Astrocyte of the spinal cord (primary cell): ENCODE results near the gene EDDM3A.
"Not testable (repeated sequence)": the region's sequence is repeated elsewhere in the genome, so short reads cannot be mapped to it uniquely, and the experiment has no call there.

Experiments used
- DNase-seq: peaks from one replicate; pipeline ENCODE4 v3.0.0; 2011; ENCODE audit warnings: low read depth, low spot score
- H3K4me3 ChIP-seq: 2 replicates; pipeline ENCODE4 v1.5.1; 2011; ENCODE audit warnings: low read depth, mild to moderate bottlenecking, low read length, moderate library complexity
- CTCF ChIP-seq: IDR thresholded peaks from 2 replicates; pipeline ENCODE4 v1.5.1; 2012; ENCODE audit warnings: low read depth, mild to moderate bottlenecking, low read length, inconsistent platforms
- in situ Hi-C: cut with HindIII; loops from 2 replicates; pipeline ENCODE4 v1.10.0; 2017; ENCODE audit warnings: low sequenced_read_pairs

EDDM3A gene

GRCh38 chr14:20732477-20732876, 13.2 kb upstream of the EDDM3A start:
- H3K4me3 ChIP-seq: no peak overlapping the region
- TF ChIP-seq CTCF: no peak
- no peak for DNase-seq
- in situ Hi-C loops: no loop called here

GRCh38 chr14:20732979-20733635, 12.6 kb upstream of the EDDM3A start:
- TF ChIP-seq CTCF: no peak
- no peak overlapping the region for H3K4me3 ChIP-seq
- no peak for DNase-seq
- in situ Hi-C loops: no loop called here

GRCh38 chr14:20733684-20734429, 11.8 kb upstream of the EDDM3A start:
- in situ Hi-C loops: no loop called here
- no peak for DNase-seq
- no peak for TF ChIP-seq CTCF

GRCh38 chr14:20734430-20734806, 11.3 kb upstream of the EDDM3A start:
- DNase-seq: no peak
- TF ChIP-seq CTCF: no peak
- no peak overlapping the region for H3K4me3 ChIP-seq
- in situ Hi-C loops: no loop called here

More at GRCh38 chr14:20733684-20734429, 11.8 kb upstream of the EDDM3A start:
- no peak overlapping the region for H3K4me3 ChIP-seq

DNA sequence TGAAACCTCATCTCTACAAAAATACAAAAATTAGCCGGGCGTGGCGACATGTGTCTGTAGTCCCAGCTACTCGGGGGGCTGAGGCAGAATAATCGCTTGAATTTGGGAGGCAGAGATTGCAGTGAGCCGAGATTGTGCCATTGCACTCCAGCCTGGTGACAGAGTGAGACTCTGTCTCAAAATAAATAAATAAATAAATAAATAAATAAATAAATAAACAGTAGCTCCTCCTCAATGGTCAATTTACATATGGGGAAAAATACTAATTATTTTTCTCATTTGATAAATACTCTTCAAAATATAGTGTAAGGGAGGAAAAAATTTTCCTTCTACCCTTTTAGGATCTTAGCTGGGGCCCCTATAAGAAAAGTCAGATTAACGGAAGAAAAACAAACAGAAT, 7.4 kb upstream of the EDDM3A start:
- DNase-seq, in situ Hi-C loops, H3K4me3 ChIP-seq: not testable (repeated sequence)

DNA sequence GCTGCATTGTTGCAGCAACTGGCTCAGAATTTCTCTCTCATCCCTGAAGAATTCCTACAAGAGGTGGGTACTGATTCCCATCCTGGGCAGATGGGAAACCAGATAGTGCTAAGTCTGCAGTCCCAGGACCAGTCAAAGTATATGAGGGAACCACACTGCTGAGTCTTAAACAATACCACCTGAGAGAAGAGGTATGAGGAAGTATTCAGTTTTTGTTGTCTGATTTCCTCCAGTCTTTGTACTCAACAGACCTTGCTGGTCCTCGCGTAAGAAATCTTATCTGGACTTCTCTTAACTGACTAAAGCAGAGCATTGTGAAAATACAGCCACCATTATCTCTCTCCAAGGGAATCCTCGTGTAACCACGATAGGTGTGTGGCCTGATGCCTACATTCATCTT, 3.6 kb upstream of the EDDM3A start:
- H3K4me3 ChIP-seq: no peak overlapping the region

More for the DNA sequence above, 3.6 kb upstream of the EDDM3A start:
- in situ Hi-C loops: no loop called here
- DNase-seq: no peak
- TF ChIP-seq CTCF: no peak
